Left kidney (tissue), 2 donors: ENCODE measurements around the gene NAP1L1. TPM values are rescaled to one million over a fixed set of nuclear protein-coding genes. Genes with fewer than 3 reads are reported as not detected.

Experiments used
- DNase-seq: peaks from one replicate; pipeline ENCODE4 v3.0.0-alpha.2; 2013
- polyA plus RNA-seq: library from polyadenylated mRNA; unstranded; fragments of 120-200 nt; gene quantifications from one replicate; pipeline ENCODE4 v1.2.1, GENCODE V29; 2013; ENCODE audit not compliant: insufficient read length

Gene NAP1L1
- polyA plus RNA-seq, 1 donor: 994 TPM

- DNase-seq: no peak
Measured at GRCh38 chr12:76041406-76041805, 43.1 kb downstream of the NAP1L1 start.

GRCh38 chr12:76040461-76040860 lies 44.0 kb downstream of the NAP1L1 start:
- no peak for DNase-seq

- no peak for DNase-seq
Measured at GRCh38 chr12:76038176-76038575, 46.3 kb downstream of the NAP1L1 start.

- peak; percentile 72 for DNase-seq
Measured at GRCh38 chr12:76037130-76038103, 47.1 kb downstream of the NAP1L1 start.

- DNase-seq: no peak
Measured at GRCh38 chr12:76035045-76035444, 49.4 kb downstream of the NAP1L1 start.

- no peak for DNase-seq
Measured at GRCh38 chr12:76033081-76034011, 51.1 kb downstream of the NAP1L1 start.

- no peak for DNase-seq
Measured at GRCh38 chr12:76032043-76032981, 52.2 kb downstream of the NAP1L1 start.

GRCh38 chr12:76031414-76032042 lies 53.0 kb downstream of the NAP1L1 start, which contains the start of gene PHLDA1:
Gene PHLDA1, minus strand, starts transcription at chr12:76031776.
- DNase-seq: peak; percentile 96

GRCh38 chr12:76031081-76031413 lies 53.4 kb downstream of the NAP1L1 start:
- DNase-seq: no peak

- no peak for DNase-seq
Measured at GRCh38 chr12:76030341-76031080, 54.0 kb downstream of the NAP1L1 start.

GRCh38 chr12:76029982-76030340 lies 54.5 kb downstream of the NAP1L1 start:
- no peak for DNase-seq

GRCh38 chr12:76028571-76029277 lies 55.8 kb downstream of the NAP1L1 start:
- DNase-seq: no peak

- DNase-seq: no peak
Measured at GRCh38 chr12:76026643-76027063, 57.8 kb downstream of the NAP1L1 start.

GRCh38 chr12:76025601-76026575 lies 58.6 kb downstream of the NAP1L1 start:
- no peak for DNase-seq

GRCh38 chr12:76024942-76025600 lies 59.4 kb downstream of the NAP1L1 start:
- DNase-seq: no peak

GRCh38 chr12:76024102-76024781 lies 60.2 kb downstream of the NAP1L1 start:
- no peak for DNase-seq

- no peak for DNase-seq
Measured at GRCh38 chr12:76023069-76023690, 61.3 kb downstream of the NAP1L1 start.
